GM06990 (cell line): ENCODE results near the gene PRTFDC1.
A peak's percentile ranks its signal among the peaks of the same experiment; 100 is the strongest.

Experiments
- DNase-seq: peaks from one replicate; pipeline ENCODE4 v3.0.0-alpha.2; 2011; ENCODE audit not compliant: insufficient read length; ENCODE audit errors: extremely low read depth
- H3K27me3 ChIP-seq: replicated peaks from 2 replicates; pipeline ENCODE4 v1.6.0; 2011; ENCODE audit warnings: low read length; ENCODE audit not compliant: control insufficient read depth, insufficient read depth
- H3K36me3 ChIP-seq: 2 replicates; pipeline ENCODE4 v1.5.1; 2011; ENCODE audit warnings: low read length; ENCODE audit not compliant: control insufficient read depth, insufficient read depth
- H3K4me3 ChIP-seq: replicated peaks from 2 replicates; pipeline ENCODE4 v1.5.1; 2011; ENCODE audit warnings: low read depth, mild to moderate bottlenecking, control low read depth, low read length
- TF ChIP-seq, protein P1 (sequence below): IDR thresholded peaks from 2 replicates; pipeline ENCODE4 v1.5.1; 2011; ENCODE audit warnings: low read length, control low read depth, mild to moderate bottlenecking, inconsistent platforms; ENCODE audit not compliant: insufficient read depth, poor library complexity, severe bottlenecking

PRTFDC1 gene

DNA sequence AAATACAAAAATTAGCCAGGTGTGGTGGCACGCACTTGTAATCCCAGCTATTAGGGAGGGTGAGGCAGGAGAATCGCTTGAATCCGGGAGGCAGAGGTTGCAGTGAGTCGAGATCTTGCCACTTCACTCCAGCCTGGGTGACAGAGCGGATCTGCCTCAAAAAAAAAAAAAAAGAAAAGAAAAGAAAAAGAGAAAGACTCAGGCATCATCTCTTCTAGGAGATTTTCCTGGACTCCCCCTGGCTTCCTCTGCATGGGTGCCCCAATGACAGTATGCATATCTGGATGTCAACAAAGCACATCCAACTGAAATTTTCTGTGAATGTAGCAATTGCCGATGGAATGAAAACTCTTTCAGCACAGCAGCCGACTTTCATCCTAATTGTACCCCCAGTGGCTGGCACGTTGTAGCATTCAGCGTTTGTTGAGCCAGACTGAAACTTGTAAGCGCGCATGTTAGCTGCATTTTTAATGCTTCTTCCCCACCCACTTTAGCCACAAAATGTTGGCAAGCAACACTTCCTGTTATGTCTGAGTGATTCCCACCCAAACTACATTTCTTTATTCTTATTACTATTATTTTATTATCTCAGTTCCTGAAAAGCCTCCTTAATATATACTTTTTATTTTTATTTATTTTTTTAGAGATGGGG, 70.2 kb downstream of the PRTFDC1 start:
- no peaks in the 10 kb centered on the region for H3K36me3 ChIP-seq
- DNase-seq, result peak; percentile 24
- TF ChIP-seq, protein P1, sequence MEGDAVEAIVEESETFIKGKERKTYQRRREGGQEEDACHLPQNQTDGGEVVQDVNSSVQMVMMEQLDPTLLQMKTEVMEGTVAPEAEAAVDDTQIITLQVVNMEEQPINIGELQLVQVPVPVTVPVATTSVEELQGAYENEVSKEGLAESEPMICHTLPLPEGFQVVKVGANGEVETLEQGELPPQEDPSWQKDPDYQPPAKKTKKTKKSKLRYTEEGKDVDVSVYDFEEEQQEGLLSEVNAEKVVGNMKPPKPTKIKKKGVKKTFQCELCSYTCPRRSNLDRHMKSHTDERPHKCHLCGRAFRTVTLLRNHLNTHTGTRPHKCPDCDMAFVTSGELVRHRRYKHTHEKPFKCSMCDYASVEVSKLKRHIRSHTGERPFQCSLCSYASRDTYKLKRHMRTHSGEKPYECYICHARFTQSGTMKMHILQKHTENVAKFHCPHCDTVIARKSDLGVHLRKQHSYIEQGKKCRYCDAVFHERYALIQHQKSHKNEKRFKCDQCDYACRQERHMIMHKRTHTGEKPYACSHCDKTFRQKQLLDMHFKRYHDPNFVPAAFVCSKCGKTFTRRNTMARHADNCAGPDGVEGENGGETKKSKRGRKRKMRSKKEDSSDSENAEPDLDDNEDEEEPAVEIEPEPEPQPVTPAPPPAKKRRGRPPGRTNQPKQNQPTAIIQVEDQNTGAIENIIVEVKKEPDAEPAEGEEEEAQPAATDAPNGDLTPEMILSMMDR, result no peak
- no peak overlapping the region for H3K4me3 ChIP-seq
- H3K27me3 ChIP-seq, result no peaks in the 10 kb centered on the region

DNA sequence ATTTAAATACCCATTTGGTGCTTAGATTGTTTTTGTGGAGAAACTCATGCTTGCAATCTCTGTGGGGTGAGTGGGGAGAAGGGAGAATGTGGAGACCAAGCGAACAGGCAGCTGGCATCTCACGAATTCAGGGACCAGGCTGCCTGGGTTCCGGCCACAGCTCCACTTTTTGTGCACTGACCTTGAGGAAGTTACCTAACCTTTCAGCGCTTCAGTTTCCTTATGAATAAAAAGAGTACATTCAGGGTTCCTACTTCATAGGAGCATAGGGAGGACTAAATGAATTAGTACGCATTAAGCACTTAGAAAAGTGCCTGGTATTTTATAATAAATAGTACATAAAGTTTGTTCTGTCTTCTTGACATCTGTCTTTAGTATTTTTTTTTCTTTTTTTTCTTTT, 72.5 kb downstream of the PRTFDC1 start:
- Histone ChIP-seq H3K4me3 (no peak overlapping the region), H3K27me3 (no peaks in the 10 kb centered on the region), H3K36me3 (no peaks in the 10 kb centered on the region)
- TF ChIP-seq, protein P1, result no peak
- DNase-seq, result no peak

DNA sequence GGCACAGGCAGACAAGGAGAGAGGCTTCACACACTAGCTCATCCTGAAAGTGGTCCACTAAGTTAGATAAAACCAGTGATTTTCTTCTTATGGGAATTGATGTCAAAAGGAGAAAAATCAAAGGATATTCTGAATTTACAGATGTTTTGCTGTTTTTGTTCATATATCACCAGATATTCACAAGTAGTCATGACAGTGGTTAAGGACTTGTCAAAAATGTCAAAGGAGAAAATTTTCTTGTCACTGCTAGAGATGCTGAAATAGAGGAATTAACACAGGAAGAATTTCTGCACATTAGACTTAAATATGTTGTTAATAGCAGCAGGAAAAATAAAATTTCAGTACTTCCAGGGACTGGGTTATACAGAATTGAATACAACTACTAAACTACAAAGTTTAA, 78.3 kb downstream of the PRTFDC1 start:
- TF ChIP-seq, protein P1, result no peak
- H3K27me3 ChIP-seq, result no peaks in the 10 kb centered on the region
- H3K4me3 ChIP-seq, result no peak overlapping the region
- DNase-seq, result no peak
- no peaks in the 10 kb centered on the region for H3K36me3 ChIP-seq

DNA sequence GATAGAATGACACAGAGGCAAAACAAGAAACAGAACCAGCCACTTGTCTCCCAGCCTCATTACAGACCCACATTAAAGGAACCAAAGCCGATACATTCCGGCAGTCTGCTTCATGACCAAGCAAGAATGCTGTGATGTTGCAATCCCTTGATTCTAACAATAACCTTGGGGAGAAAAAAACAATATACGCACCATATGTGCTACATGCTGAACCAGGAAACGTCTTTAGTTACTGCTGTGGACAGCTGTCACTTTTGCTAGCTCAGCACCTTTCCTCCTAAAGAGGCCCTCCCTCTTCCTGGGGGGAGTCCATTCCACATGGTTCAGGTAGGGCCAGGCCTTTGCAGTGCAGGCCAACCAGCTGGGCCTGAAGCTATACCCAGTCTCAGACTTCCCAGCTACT, 79.1 kb downstream of the PRTFDC1 start:
- no peak overlapping the region for H3K4me3 ChIP-seq
- no peak for DNase-seq
- TF ChIP-seq, protein P1, result no peak

DNA sequence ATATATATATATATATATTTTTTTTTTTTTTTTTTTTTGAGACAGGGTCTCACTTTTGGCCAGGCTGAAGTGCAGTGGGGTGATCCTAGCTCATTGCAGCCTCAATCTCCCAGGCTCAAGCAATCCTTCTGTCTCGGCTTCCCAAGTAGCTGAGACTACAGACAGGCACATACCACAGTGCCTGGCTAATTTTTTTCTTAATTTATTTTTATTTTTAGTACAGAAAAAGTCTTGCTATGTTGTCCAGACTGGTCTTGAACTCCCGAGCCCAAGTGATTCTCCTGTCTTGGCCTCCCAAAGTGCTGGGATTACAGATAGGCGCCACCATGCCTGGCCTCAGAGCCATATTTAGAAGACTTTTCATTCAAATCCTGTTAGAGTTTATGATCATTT, 79.6 kb downstream of the PRTFDC1 start:
- H3K4me3 ChIP-seq, result no peak overlapping the region
- H3K27me3 ChIP-seq, result no peaks in the 10 kb centered on the region
- DNase-seq, result no peak
- no peaks in the 10 kb centered on the region for H3K36me3 ChIP-seq
- TF ChIP-seq, protein P1, result no peak

More for the DNA sequence above, 79.1 kb downstream of the PRTFDC1 start:
- Histone ChIP-seq H3K27me3 (no peaks in the 10 kb centered on the region), H3K36me3 (no peaks in the 10 kb centered on the region)
